Measurements from ENCODE around the gene RSPH1.
"Not testable (repeated sequence)": the region's sequence is repeated elsewhere in the genome, so short reads cannot be mapped to it uniquely, and the experiment has no call there.

DNA sequence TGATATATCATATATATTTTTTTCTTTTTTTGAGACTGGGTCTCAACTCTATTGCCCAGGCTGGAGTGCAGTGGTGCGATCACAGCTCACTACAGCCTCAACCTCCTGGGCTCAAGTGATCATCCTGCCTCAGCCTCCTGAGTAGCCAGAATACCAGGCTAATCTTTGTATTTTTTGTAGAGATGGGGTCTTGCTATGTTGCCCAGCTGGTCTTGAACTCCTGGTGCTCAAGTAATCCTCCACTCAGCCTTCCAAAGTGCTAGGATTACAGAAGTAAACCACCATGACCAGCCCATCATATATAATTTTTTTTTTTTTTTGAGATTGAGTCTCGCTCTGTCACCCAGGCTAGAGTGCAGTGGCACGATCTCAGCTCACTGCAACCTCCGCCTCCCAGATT lies 26.3 kb downstream of the RSPH1 start:
- TF ChIP-seq CTCF, POLR2A, POLR2AphosphoS5 (IDR thresholded peaks at IDR 0.05): not testable (repeated sequence)
